Bronchial epithelial cell (primary cell): ENCODE measurements around the gene FXYD6. TPM values are rescaled to one million over a fixed set of nuclear protein-coding genes. Genes with fewer than 3 reads are reported as not detected.

Experiments used
- DNase-seq: peaks from one replicate; pipeline ENCODE4 v3.0.0-alpha.2; 2010; ENCODE audit warnings: low read depth
- FAIRE-seq: peaks from 2 replicates; lab custom pipeline; 2011; peaks lifted over from hg19 to GRCh38; lab: Jason Lieb, UNC
- H3K27me3 ChIP-seq: 2 replicates; pipeline ENCODE4 v1.5.1; 2011; ENCODE audit warnings: low read length; ENCODE audit not compliant: control insufficient read depth, insufficient read depth
- H3K36me3 ChIP-seq: 2 replicates; pipeline ENCODE4 v1.5.1; 2011; ENCODE audit warnings: low read length; ENCODE audit not compliant: control insufficient read depth, insufficient read depth
- H3K4me3 ChIP-seq: 2 replicates; pipeline ENCODE4 v1.5.1; 2011; ENCODE audit warnings: mild to moderate bottlenecking, low read depth, low read length, control low read depth
- total RNA-seq: library from RNA; depleted of rRNA; stranded (reverse); fragments of >200 nt; gene quantifications from 2 replicates; pipeline ENCODE4 v1.2.1, GENCODE V29; 2014
- TF ChIP-seq, protein P1 (sequence below): IDR thresholded peaks from 2 replicates; pipeline ENCODE4 v1.5.1; 2011; ENCODE audit warnings: mild to moderate bottlenecking, moderate library complexity, low read length, control low read depth, inconsistent platforms; ENCODE audit not compliant: insufficient read depth, severe bottlenecking

FXYD6 gene
- total RNA-seq, 1 donor from 2014 or later: not detected

DNA sequence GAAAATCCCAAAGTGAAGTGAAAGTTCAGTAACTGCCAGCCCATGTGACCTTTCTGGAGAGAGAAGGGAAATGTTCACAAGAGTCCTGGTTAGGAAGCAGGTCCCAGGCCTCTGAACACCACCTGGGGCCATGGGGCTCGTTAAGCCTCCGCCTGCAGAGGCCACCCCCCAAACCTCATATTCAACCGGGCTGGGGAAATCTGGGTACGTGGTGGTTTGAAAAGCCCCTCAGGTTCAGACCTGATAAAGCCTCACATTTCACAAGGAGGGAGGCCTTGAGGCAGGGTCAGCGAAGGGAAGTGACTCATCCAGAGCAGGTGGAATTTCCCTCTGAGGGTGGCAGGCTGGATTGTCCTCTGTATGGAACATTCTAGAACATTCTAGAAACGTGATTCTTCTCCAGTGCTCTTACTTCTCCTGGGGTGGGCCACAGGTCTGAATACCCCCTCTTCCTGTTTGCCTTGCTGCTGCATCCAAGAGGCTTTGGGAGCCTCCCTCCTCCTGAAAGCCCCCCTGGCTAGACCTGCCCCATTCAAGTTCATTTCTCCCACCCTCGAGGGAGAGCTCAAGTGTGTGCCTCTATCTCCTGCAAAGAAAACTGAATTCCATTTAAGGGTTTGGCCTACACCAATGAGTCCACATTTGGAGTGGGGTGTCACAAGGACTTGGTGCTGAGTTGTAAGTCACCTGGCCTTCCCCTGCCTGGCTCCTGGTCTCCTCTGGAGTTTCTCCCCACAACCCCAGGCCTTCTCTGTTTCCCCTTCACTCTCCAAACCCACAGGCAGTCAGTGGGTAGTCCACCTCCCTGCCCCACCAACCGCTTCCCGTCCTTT is 58.2 kb downstream of the FXYD6 start:
- DNase-seq: peak; percentile 73

DNA sequence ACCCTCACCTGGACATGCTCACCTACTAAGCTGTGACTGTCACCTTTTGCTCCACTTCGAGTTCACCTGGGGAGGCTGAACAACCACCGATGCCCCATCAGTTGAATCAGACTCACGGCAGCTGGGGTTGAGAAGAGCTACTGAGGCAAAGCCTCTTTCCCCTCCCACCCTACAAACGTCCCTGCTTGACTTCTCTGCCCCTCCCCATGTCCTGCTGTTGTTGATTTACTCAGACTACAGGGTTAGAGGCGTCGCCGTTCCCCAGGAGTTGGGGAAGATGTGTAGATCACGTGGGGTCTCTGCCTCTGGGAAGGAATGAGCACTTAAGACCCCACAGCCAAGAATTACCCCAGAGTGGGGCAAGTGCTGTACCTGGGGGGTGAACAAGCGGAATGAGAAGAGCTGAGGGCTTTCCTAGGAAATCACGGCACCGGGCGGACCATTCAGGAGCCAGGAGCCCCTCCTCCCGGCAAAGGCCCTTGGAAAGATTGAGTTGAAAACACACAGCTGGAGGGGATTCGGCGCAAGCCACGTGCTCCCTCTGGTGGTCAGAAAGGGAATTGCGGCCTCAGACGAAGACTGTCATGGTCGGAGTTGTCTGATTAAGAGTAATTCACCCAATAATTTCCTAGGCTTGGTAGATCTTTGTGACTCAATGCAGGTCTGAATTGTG is 59.0 kb downstream of the FXYD6 start:
- DNase-seq (peak; percentile 53), FAIRE-seq (no peak)
- TF ChIP-seq, protein P1, sequence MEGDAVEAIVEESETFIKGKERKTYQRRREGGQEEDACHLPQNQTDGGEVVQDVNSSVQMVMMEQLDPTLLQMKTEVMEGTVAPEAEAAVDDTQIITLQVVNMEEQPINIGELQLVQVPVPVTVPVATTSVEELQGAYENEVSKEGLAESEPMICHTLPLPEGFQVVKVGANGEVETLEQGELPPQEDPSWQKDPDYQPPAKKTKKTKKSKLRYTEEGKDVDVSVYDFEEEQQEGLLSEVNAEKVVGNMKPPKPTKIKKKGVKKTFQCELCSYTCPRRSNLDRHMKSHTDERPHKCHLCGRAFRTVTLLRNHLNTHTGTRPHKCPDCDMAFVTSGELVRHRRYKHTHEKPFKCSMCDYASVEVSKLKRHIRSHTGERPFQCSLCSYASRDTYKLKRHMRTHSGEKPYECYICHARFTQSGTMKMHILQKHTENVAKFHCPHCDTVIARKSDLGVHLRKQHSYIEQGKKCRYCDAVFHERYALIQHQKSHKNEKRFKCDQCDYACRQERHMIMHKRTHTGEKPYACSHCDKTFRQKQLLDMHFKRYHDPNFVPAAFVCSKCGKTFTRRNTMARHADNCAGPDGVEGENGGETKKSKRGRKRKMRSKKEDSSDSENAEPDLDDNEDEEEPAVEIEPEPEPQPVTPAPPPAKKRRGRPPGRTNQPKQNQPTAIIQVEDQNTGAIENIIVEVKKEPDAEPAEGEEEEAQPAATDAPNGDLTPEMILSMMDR: peak; percentile 96
- H3K4me3 ChIP-seq: no peak overlapping the region
- no peaks in the 10 kb centered on the region for H3K36me3 ChIP-seq
- no peaks in the 10 kb centered on the region for H3K27me3 ChIP-seq

More for the DNA sequence above, 58.2 kb downstream of the FXYD6 start:
- Histone ChIP-seq H3K27me3 (no peaks in the 10 kb centered on the region), H3K36me3 (no peaks in the 10 kb centered on the region), H3K4me3 (no peak overlapping the region)
- FAIRE-seq: no peak
- TF ChIP-seq, protein P1: no peak

DNA sequence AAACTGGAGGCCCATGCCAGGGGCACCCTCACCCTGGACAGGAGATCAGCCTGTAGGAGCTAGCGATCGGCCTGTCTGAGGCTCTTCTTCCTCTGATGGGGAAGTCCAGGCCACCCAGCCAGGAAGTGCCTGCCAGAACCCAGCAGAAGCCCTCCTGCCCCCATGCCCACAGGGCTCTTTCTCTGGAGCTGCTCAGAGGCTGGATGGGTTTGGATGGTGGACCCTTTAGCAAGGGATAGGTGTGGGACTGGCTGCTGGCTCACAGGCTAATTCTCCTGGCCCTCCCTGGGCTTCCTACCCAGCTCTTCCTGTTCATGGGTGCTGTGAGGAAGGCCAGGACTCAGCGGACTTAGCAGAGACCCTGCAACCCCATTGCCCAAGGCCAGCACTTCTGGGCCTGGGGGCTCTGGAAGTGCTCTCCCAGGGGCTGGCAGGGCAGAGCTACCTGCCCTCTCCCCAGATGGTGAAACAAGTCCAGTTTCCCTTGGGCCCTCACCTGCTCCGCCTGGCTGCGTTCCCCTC is 59.6 kb downstream of the FXYD6 start:
- DNase-seq: no peak
- H3K4me3 ChIP-seq: no peak overlapping the region
- no peaks in the 10 kb centered on the region for H3K27me3 ChIP-seq
- H3K36me3 ChIP-seq: no peaks in the 10 kb centered on the region
- TF ChIP-seq, protein P1: no peak
- no peak for FAIRE-seq

DNA sequence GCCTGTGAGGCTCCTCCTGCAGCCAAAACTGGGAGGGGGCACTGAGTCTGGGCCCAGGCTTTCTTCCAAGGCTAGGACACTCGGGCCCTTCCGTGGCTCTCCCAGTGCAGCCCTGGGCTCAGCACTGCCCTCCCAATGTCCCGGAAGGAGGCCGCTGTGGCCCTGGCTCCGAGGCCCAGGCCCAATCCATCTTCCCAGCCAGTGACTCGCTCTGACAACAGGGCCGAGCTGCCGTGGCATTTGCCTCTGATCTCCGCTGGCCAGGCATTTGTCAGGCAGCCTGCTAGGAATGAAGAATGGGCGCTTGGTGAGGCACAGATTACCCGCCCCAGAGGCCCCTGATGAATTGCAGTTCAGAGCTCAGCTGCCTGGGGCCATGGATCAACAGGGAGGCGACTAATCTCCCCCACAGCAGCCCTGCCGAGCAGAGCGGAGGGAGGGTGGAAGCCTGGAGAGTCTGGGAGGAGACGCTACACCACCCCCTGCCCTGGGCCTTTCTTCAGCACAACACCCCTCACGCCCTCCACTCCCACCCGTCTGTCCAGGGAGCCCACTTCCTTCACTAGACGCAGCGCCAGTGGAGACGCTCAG is 60.2 kb downstream of the FXYD6 start:
- TF ChIP-seq, protein P1: no peak
- Histone ChIP-seq H3K27me3 (no peaks in the 10 kb centered on the region), H3K36me3 (no peaks in the 10 kb centered on the region), H3K4me3 (no peak overlapping the region)
- FAIRE-seq (no peak), DNase-seq (peak; percentile 42)

DNA sequence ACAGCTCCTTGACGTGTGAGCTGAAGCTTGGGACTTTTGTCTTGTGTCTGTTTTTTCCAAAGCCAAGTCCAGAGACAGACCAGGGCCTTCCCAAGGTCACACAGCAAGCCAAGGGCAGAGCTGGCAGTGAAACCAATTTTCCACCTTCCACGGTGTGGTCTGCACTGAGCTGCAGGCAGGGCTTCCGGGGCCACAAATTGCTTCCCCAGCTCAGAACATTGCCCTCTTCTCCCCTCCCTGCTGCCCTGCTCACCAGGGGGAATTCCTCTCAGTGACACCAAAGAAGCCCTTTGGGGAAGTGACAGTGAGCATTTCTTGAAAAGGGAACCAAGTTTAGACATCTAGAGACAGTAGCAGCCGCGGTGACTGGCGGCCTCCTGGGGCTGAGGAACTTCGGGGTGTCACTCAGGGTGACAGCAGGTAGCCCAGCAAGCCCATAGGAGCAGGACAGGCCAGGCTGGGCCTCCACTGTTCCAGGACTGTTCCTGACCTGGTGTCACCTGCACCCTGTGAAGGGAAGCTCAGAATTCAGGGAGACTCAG is 61.1 kb downstream of the FXYD6 start:
- Histone ChIP-seq H3K27me3 (no peaks in the 10 kb centered on the region), H3K36me3 (no peaks in the 10 kb centered on the region), H3K4me3 (no peak overlapping the region)
- DNase-seq (no peak), FAIRE-seq (no peak)
- TF ChIP-seq, protein P1: no peak
